Measurements from ENCODE around the gene RNF149.

DNA sequence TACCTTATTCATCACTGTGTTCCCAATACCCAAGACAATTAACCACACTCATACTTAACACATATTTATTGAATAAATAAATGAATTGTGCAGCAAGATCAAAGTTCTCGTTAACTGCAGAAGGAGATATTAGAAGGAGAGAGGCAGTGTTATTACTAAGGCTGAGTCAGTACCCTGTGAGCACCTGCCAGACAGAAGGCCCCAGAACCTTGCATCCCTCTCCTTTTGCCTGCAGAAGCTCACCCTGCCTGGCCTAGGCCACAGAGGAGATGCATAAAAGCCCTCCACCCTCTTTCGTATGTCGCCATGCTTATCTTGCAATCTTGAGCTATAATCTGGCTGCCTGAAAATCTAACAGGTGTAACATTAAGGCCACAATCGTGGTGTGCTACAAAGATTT, 20.5 kb upstream of the RNF149 start:
- TF ChIP-seq, protein P1, sequence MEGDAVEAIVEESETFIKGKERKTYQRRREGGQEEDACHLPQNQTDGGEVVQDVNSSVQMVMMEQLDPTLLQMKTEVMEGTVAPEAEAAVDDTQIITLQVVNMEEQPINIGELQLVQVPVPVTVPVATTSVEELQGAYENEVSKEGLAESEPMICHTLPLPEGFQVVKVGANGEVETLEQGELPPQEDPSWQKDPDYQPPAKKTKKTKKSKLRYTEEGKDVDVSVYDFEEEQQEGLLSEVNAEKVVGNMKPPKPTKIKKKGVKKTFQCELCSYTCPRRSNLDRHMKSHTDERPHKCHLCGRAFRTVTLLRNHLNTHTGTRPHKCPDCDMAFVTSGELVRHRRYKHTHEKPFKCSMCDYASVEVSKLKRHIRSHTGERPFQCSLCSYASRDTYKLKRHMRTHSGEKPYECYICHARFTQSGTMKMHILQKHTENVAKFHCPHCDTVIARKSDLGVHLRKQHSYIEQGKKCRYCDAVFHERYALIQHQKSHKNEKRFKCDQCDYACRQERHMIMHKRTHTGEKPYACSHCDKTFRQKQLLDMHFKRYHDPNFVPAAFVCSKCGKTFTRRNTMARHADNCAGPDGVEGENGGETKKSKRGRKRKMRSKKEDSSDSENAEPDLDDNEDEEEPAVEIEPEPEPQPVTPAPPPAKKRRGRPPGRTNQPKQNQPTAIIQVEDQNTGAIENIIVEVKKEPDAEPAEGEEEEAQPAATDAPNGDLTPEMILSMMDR (IDR thresholded peaks at IDR 0.05), result no peak
- TF ChIP-seq EZH2 (IDR thresholded peaks at IDR 0.05), result no peak
